Kasumi-1 (cell line): ENCODE measurements around the gene ATRNL1.

Experiments
- DNase-seq, 2 experiments: peaks; one replicate each; lab custom pipeline; 2025; lab: John Stamatoyannopoulos, UW

ATRNL1 gene

GRCh38 chr10:115606086-115606485 is 512.9 kb downstream of the ATRNL1 start:
- no peak for DNase-seq

DNA sequence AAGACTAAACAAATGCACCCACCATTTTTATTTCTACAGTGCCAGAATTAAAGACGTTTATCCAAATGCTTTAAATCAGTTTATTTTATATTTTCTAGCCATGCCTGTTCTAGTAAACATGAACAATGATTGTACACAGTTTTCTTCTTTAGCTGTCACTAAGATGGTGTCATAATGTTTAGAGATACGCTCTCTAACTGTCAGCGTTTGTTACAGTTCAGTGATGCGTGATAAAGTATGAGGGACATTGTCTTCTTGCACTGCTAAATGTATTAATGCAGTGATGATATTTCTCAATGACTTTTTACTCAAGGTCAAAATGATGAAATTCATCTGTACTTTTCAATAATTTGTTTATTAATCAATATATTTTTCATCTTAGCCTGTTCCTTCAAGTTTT is 513.6 kb downstream of the ATRNL1 start:
- DNase-seq, result no peak

- no peak for DNase-seq
Observed at GRCh38 chr10:115624448-115624847, 531.3 kb downstream of the ATRNL1 start.

DNA sequence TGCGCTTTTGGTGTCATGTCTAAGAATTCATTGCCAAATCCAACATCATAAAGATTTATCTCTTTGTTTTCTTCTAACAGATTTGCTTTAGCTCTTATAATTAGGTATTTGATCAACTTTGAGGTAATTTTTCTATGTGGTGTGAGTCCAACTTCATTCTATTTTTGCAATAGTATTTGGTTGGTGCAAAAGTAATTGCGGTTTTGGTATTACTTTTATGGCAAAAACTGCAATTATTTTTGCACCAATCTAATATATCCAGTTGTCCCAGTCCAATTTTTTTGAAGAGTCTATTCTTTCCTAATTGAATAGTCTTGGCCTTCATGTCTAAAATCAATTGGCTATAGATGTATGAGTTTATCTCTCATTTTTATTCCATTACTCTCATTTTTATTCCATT is 535.5 kb downstream of the ATRNL1 start:
- no peak for DNase-seq

DNA sequence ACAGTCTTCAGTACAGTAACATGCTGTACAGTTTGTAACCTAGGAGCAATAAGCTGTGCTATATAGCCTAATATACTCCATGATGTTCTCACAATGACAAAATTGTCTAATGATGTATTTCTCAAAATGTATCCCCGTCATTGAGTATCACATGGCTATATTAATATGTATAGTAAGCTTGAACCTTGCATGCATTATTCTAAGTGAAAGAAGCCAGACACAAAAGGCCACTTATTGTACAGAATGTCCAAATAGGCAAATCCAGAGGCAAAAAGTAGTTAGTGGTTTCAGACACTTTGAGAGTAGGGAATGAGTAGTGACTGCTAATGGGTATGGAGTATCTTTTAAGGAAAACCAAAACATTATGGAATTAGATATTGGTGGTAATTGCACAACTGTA is 545.1 kb downstream of the ATRNL1 start:
- no peak for DNase-seq

DNA sequence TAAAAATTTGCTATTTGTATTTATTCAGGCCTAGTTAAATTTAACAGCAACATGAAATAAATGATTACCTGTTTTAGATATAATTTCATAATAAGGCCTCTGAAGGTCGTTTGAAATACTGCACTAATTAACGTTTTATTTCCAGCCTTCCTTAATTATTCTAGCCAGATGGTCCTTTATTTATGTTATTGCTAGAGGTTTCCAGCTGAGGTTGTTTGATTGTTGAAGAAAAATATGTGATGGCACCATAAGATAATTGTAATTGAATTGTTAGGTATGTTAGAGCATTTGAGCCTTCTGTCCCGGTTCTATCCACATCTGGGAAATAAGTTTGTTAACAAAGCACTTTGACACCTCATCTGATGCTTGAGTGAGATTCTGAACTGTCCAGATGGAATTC is 556.1 kb downstream of the ATRNL1 start:
- no peak for DNase-seq

- no peak for DNase-seq
Observed at GRCh38 chr10:115653473-115653872, 560.3 kb downstream of the ATRNL1 start.

DNA sequence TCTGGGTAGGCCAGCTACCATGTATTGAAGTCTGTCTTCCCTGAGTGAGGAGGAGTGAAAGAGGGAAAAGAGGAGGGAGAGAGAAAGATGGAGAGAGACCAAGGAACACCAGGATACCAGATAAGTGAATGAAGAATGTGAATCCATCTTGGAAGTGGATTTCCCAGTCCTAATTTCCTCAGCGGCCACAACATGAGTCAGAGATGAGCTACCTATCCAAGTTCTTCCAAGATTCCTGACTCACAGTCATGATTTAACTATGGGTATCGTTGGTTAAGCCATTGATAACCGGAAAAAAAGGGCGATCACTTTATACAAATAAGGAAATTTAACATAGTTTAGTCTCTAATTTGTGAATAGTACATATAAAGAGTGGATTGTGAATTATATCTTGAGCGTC is 561.8 kb downstream of the ATRNL1 start:
- DNase-seq, result no peak

DNA sequence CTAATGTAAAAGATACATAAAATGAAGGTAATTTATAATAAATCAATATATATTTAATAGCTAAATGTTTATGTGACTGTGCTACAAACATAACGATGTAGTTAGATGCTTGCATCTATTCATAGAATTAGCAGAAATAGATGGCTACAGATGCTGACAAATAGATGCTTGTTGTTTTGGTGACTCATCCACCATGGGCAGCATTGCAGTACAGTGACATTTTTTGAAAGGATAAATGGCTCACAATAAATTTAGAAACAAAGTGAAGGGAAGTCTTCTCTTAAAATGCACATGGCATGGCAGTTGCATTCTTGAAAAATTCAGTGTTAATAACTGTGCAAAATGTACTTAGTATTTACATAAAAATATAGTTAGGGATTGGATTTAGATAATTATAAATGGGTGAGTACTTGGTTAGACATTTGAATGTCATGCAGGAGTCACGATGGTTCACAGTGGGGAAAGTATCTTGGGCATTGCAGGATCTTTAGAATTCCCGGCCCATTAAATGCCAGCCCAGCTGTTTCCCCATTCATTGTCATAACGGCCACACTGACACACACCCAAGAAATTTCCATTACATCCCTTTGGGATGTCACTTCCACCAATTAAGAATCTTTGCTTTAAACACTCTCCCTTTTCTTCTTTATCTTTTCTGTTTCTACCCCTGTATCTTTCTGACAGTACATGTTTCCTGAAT is 564.1 kb downstream of the ATRNL1 start:
- DNase-seq, result no peak

GRCh38 chr10:115659616-115660015 is 566.5 kb downstream of the ATRNL1 start:
- no peak for DNase-seq

GRCh38 chr10:115660391-115660790 is 567.2 kb downstream of the ATRNL1 start:
- DNase-seq, result no peak

GRCh38 chr10:115662422-115662821 is 569.3 kb downstream of the ATRNL1 start:
- DNase-seq, result no peak

GRCh38 chr10:115665549-115665948 is 572.4 kb downstream of the ATRNL1 start:
- DNase-seq, result no peak

GRCh38 chr10:115674496-115674895 is 581.3 kb downstream of the ATRNL1 start:
- DNase-seq, result no peak

- DNase-seq, result no peak
Observed at GRCh38 chr10:115696747-115697146, 603.6 kb downstream of the ATRNL1 start.

- no peak for DNase-seq
Observed at GRCh38 chr10:115706026-115706425, 612.9 kb downstream of the ATRNL1 start.

GRCh38 chr10:115706488-115707076 is 613.4 kb downstream of the ATRNL1 start:
- peak; percentile 50 to 62 for DNase-seq

GRCh38 chr10:115710136-115710535 is 617.0 kb downstream of the ATRNL1 start:
- no peak for DNase-seq

GRCh38 chr10:115711306-115711705 is 618.1 kb downstream of the ATRNL1 start:
- no peak for DNase-seq

- no peak for DNase-seq
Observed at GRCh38 chr10:115720121-115720520, 627.0 kb downstream of the ATRNL1 start.

GRCh38 chr10:115727129-115727528 is 634.0 kb downstream of the ATRNL1 start:
- DNase-seq, result no peak

- DNase-seq, result no peak
Observed at GRCh38 chr10:115744089-115744488, 650.9 kb downstream of the ATRNL1 start.

- DNase-seq, result no peak
Observed at GRCh38 chr10:115745943-115746342, 652.8 kb downstream of the ATRNL1 start.

DNA sequence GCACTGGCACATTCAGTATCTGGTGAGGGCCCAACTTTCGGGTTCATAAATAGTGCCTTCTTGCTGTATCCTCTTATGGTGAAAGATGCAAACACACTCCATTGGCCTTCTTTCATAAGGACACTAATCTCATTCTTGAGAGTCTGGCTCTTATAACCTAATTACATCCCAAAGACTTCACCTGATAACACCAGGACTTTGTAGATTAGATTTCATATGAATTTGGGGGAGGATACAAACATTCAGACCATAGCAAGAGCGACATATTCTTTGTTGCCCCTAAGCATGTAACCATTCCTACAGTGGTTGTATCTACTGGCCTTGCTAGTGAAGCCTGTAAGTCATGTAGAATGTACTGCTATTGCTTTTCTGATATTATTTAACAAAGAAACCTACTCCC is 654.6 kb downstream of the ATRNL1 start:
- DNase-seq, result no peak
